NT2/D1 (cell line): Measurements from ENCODE around the gene AEBP2.

Experiments used
- SUZ12 ChIP-seq: IDR thresholded peaks from 2 replicates; pipeline ENCODE4 v1.6.1; 2011; ENCODE audit not compliant: insufficient read length, insufficient read depth; ENCODE audit errors: extremely low read depth
- YY1 ChIP-seq: IDR thresholded peaks from 2 replicates; pipeline ENCODE4 v1.6.1; 2011; ENCODE audit not compliant: insufficient read length, insufficient read depth
- ZNF274 ChIP-seq: IDR thresholded peaks from 2 replicates; pipeline ENCODE4 v1.6.1; 2011; ENCODE audit warnings: mild to moderate bottlenecking, low read depth, low read length

DNA sequence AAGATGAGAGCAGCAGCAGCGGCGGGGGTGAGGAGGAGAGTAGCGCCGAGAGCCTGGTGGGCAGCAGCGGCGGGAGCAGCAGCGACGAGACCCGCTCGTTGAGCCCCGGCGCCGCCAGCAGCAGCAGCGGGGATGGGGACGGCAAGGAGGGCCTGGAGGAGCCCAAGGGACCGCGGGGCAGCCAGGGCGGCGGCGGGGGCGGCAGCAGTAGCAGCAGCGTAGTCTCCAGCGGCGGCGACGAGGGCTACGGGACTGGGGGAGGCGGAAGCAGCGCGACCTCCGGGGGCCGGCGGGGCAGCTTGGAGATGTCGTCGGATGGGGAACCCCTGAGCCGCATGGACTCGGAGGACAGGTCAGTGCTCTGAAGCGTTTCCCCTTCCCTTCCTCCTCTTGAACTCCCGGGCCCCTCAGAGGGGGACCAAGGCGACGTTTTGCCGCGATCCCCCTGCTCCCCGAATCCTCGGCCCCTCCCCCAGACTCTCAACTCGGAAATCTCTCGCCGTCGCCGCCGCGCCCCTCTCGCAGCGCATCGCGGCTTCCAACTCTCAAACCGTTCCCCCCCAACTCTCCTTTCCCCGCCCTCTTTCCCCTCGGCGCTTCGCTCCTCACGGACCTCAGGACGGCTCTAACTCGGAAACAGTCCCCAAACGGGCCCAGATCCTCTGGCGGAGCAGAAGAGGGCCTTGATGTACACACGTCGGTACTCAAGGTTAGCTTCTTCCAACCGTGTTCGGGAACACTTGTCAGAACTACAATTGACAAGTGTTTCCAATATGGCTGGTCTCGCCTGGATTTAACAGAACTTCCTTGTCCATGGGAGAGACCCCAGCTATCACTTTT lies 947 bp downstream of the AEBP2 start:
- TF ChIP-seq SUZ12, result no peak
- TF ChIP-seq ZNF274, result no peak
- no peak for TF ChIP-seq YY1
